NCI-H1105 treated with DMSO at 0.1 percent for 48 hours (cell line): ENCODE data around the gene PDE7B.

Experiments
- DNase-seq: peaks from one replicate; lab custom pipeline; 2025; lab: John Stamatoyannopoulos, UW

PDE7B gene

GRCh38 chr6:135887069-135887468, 35.6 kb downstream of the PDE7B start:
- no peak for DNase-seq

DNA sequence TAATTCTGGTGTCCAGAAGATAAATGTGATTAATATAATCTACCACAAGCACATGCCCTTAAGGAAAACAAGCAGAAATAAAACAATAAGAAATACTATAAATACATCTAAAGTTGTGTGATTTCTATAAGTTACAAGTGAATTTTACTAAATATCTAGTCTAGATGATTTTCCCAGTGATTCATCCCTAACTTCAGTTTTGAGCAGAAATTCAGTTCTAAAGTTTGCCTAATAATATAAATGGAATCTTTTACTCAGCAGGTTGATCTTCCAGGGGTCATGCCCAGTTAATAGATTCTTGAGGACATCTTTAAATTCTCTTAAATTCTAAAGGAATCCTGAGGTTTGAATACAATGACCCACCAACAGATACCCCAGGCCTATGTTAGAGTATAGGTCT, 37.3 kb downstream of the PDE7B start:
- no peak for DNase-seq

DNA sequence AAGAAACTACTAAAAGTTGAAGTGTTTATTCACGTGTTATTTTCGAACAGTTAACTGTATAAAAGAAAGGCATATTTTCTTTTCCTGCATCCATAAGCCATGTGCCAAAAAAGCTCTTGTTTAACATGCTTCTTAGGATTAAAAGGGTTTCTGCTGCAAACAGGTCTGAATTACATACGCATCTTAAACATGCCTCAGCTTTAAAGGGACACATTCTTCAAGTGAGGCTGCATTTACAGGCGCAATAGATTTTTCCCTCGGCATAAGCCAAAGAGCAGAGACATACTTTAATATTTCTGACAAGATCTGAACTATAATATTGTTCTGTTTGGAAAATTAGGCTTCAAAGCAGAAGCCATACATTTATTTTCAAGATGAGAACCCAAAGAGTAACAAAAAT, 39.4 kb downstream of the PDE7B start:
- no peak for DNase-seq

DNA sequence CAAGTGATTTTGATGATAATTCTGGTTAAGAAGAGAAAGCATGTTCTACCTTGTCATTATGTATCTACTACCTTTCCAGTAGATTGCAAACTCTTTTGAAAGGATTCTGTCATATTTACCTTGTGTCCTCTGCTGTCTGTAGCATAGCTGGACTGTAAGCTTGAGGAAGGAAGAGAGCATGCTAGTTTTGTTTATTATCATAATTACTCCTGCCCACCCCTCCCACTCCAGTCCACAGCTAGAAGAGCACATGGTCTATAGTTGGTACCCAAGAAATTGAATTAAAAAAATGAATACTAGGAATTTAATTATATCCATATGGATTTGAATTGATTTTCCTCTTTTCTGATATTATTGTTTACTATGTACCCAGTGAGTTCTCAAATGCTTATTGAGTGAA, 40.2 kb downstream of the PDE7B start:
- DNase-seq = no peak

- DNase-seq = no peak
Observed at GRCh38 chr6:135895231-135895911, 43.9 kb downstream of the PDE7B start.

- DNase-seq = no peak
Observed at GRCh38 chr6:135897087-135897486, 45.6 kb downstream of the PDE7B start.

- DNase-seq = no peak
Observed at GRCh38 chr6:135901774-135902524, 50.4 kb downstream of the PDE7B start.

DNA sequence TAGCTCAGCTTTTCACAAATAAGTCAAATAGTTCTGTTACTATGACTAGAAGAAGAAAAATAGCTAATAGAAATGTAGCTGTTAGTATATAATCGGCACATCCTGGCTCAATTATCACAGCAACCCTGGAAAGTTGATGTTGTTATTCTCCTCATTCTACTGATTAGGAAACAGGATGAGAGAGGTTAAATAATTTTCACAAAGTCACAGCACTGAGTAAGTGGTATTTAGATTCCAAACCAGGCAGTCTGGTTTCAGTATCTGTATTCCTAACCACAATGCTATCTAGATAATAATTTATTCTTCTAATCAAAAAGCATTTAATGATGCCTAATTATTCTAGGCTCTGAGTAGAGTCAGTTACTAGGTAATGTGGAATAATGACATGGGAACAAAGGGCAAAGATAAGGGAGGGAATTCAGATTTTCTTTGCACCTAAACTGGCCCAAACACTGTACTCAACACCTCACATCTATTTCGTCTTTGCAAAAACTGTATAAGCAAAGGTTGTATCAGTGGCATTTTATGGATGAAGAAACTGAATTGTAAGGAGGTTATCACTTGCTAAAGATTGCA, 51.3 kb downstream of the PDE7B start:
- no peak for DNase-seq

DNA sequence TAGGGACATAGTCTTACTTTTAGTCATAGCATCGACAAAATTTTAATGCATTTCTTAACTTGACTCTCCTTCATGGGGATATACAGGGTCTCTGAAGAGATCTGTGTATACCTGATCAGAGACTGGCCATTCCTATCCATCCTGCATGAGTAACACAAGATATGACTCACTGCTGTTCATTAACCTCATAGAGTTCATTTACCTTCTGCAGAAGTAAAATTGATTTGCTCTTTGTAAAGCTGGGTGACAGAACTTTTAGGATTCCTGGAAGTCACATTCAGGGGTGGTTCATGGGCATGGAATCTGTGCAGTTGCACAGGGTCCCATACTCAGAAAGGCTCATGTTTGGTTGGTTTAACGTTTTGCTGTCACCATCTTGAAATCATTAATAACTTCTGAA, 53.2 kb downstream of the PDE7B start:
- no peak for DNase-seq

GRCh38 chr6:135905604-135906300, 54.3 kb downstream of the PDE7B start:
- DNase-seq = no peak

- DNase-seq = no peak
Observed at GRCh38 chr6:135906542-135906941, 55.0 kb downstream of the PDE7B start.

GRCh38 chr6:135906972-135907465, 55.5 kb downstream of the PDE7B start:
- DNase-seq = no peak

GRCh38 chr6:135909737-135910387, 58.4 kb downstream of the PDE7B start:
- peak; percentile 73 for DNase-seq

- no peak for DNase-seq
Observed at GRCh38 chr6:135910790-135911618, 59.5 kb downstream of the PDE7B start.

- DNase-seq = no peak
Observed at GRCh38 chr6:135913785-135914184, 62.3 kb downstream of the PDE7B start.

DNA sequence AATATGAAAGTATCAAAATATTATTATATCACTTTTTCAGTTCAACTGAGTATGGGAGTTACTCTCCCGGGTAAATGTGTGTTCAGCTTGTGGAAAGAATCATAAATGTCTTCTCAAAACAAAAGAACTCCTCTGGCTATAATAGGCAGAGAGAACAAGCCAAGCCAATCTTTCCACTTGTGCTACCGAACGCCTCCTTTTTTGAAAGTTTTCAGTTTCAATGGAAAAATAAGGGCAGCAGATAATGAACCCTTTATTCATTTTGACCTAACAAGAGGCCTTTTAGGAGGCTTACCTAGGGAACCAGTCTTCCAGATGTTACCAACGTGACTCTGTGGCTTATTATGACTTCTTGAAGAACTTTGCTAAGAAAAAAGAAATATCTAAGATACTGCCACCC, 67.5 kb downstream of the PDE7B start:
- no peak for DNase-seq

GRCh38 chr6:135920689-135921088, 69.2 kb downstream of the PDE7B start:
- no peak for DNase-seq

DNA sequence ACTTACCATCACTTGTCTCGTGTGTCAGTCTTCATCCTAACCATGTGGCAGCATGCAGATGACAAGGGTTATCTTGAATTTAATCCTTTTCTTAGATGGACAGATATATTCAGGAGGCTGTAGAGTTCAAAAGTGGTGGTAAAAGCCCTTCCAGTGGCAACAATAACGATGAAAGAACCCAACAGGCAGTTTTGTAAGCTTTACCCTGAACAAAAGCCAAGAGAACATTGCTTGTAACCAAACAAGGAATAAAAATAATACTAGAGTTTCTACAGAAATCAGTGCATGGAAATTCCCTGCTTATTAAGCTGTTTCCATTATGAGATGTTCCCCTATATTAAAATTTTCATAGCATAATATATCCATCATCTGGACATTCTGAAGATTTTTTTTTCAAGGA, 69.7 kb downstream of the PDE7B start:
- DNase-seq = no peak

- DNase-seq = peak; percentile 25
Observed at GRCh38 chr6:135922174-135922573, 70.7 kb downstream of the PDE7B start.

- DNase-seq = no peak
Observed at GRCh38 chr6:135922746-135923145, 71.2 kb downstream of the PDE7B start.

- no peak for DNase-seq
Observed at GRCh38 chr6:135932651-135933050, 81.2 kb downstream of the PDE7B start.
